Occipital lobe (tissue), 2 donors: ENCODE results near the gene SLC2A2. TPM values are rescaled to one million over a fixed set of nuclear protein-coding genes. Genes with fewer than 3 reads are reported as not detected.
A peak's percentile ranks its signal among the peaks of the same experiment; 100 is the strongest.

Experiments used
- DNase-seq: peaks from one replicate; lab custom pipeline; 2025; lab: John Stamatoyannopoulos, UW
- total RNA-seq: library from RNA; depleted of rRNA; stranded (reverse); fragments of >200 nt; gene quantifications from one replicate; pipeline ENCODE4 v1.2.3, GENCODE V29; 2014

SLC2A2 gene
- not detected for total RNA-seq

DNA sequence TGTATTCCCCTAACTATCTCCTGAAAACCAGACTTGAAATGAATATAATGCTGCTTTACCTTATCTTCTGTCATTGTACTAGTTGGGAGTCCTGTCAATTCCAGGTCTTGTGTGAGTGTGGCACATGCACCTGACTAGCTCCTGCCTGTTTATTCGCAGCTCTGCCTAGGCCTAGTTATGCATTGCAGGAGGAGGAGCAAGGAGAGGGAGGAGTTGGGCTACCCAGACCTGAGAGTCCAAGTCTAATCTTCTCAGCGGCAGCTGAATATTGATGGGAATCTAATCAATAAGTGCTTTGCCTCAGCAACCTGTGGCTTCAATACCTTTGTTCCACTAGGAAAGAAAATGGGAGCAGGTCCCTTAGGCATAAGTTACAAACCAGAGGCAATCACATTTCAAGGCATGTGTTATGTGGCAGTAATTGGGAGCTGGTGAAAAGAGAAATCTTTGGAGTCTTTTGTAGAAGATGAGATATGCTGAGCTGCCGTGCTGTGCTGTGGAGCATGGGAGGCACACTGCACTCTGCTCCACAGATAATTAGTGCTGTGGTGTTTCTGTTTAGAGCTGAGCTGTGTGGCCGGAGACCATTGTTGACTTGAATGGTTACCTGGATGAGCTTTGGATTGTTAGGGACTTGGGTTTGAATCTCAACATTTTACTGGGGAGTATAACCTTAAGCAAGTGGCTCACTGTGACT, at the start of gene SLC2A2:
TSS of gene SLC2A2 (minus strand) at position 124 of the 697 bp plus-strand sequence. CDS start at position 74, 50 bp downstream.
- DNase-seq, result no peak

DNA sequence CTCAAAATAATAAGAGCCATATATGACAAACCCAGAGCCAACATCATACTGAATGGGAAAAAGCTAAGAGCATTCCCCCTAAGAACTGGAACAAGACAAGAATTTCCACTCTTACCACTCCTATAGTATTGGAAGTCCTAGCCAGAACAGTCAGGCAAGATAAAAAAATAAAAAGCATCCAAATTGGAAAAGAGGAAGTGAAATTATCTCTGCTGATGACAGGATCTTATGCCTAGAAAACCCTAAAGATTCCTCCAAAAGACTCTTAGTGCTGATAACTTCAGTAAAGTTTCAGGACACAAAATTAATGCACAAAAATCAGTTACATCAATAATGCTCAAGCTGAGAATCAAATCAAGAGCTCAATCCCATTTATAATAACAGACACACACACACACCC, 45.9 kb upstream of the SLC2A2 start:
- no peak for DNase-seq

DNA sequence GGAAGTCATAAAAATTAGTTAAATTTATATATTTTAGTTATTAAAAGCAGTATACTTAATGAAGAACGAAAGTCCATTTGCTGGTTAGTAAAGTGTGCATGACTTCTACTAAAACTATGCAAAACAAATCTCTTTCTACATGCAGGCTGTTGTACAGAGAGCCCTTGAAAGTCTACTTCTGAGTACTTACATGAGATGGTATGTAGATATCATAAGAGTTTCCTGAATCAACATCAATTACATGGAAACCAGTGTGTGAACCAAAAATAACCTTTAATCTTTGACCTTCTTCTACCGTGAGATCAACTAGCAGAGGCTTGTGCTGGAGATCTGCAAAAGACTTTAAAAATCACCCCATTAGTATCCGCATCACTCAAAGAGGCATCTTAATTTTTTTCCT, 42.1 kb upstream of the SLC2A2 start:
- no peak for DNase-seq

DNA sequence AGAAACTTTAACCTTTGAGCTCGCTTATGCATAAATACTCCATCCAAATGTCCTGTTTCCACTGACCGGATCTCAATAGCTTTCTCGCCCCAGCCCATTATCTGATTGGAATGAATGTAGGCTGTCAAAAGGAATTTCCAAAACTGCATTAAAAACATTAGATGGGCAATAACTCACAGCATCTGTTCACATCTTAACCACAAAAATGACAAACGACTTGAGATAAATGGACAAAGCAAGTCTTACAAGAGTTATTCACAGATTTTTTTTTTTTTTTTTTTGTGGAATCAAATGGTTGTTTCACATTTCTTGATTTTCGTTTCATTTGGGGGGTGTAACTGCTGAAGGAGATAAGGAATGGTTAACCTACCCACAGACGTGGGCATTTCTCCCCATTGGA, 39.7 kb upstream of the SLC2A2 start:
- no peak for DNase-seq

DNA sequence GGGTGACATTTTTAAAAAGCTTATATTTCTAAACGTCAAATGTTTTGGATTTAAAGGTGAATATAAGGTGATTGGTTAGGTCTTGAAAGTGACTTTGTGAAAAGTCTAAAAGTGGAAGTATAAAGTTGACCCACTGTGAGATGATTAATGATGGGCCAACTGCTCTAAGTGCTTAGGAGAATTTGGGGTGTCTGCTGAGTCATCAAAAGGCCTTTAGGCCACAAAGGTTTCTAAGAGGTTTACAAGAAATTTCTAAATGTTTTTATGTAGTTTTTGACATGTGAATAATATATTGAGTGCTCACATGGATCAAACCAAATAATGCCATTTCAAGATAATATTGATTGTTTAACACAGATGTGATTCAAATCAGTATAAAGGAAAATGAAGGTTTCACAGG, 39.2 kb upstream of the SLC2A2 start:
- no peak for DNase-seq

DNA sequence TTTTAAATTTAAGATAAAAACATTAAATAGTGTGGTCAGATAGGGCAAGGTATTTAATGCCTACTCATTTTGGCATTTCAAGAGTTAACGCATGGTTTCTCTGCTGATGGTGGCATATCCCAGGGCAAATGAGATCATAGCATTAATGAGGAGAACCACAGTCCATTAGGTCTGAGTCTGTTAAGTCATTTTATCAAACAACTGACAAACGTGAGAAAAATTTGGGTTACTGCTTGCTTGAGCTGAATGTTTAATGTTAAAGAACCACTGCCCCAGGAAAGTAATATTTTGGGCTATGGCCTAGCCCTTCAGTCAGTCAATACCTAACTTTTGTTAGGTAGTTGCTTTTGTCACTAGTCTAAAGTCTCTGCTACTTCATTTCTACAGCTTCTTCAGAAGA, 37.9 kb upstream of the SLC2A2 start:
- DNase-seq, result no peak

DNA sequence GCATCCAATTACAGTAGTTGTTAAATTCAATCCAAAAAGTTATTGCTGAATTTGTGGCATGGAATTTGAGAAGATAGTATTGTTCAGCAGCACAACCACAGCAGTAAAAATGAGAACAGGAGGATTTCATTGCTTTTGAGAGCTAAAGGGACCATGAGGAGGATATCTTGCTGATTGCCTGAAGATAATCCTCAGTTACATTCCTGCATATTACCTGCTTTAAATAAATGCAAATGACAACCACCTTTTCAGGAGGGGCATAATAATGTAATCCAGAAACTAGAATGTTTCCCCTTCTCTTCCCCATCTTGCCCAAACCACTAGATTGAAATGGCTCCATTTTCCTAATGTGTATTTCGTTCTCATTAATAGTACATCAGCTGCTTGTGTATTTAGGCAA, 35.2 kb upstream of the SLC2A2 start:
- DNase-seq, result no peak

DNA sequence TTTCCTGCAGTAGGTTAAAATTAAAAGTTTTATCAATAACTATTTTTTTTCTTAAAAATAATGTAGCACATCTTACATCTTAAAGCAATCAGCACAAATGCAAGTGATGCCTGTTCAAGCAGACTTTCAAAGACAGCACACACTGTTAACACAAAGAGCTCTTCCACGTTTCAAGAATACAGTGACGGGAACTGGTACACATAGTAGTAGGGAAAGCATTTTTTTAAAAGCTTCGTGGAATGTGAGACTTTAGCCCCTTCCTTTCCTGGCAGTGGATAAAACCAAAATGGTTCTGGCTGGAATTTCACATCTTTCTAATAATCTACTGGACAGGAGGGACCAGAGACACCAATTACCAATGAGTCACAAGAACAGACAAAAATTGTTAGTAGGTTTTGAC, 33.5 kb upstream of the SLC2A2 start:
- no peak for DNase-seq

DNA sequence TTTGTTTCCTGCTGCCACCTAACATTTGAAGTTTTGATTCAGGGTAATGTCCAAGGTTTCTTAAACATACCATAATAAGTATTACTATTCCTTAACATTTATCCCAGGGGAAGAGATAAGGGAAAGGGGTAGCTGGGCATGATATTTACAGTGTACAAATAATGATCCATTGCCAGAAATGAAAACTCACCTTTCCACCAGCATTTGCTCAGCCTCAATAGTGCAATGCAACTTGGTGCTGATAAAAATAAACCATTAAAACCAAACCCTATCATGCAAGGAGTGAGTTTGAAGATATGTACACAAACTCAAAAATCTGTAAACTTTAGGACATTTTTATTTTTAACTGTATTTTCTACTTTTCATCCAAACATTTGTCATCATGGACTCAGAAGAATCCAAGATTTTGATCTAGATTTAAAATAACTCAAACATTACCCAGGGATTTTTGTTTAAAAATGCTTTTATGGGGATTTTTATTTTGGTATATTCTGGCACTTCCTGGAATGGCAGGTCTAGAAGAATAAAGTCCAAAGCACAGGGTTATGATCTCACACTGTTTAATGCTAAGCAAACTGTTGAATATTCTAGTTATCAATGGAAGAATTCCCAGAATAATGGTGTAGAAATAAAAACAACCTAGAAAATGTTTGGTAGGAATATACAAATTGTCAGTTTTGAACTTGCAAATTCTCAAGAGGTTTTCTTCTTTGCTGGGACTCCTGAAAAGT, 32.5 kb upstream of the SLC2A2 start:
- DNase-seq, result no peak

DNA sequence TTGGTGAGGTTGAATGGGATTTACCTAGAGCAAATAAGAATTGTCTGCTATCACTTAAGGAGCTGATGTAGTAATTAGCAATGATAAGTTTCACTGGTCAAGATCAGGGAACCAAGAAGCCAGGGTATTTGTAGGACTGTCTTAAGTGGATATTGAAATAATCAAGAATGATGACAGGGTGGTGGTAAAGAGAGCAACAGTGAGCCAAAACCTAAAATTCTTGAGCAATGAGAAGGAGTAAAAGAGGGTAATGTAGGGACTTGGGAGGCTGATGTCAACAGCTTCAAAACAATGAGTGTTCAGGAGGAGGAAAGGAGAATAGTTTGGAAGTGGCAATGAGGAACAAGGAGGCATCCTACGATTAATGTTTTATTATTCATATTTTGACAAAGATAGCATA, 31.5 kb upstream of the SLC2A2 start:
- no peak for DNase-seq

DNA sequence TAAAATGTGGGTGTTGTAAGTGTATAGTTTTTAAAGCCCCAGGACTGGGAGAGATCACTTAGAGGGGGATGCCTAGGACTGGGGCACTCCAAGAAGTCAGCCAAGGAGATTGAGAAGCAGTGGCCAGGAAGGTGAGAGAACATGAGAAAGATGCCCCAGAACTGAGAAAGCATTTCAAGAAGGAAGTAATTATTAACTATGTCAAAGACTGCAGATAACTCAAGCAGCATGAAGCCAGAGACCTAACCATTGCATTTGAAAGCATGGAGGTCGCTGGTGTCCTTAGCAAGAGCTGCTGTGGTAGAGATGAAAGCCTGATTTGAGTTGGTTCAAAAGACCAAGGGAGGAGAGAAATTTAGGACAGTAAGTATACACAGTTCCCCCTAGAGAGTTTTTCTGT, 30.6 kb upstream of the SLC2A2 start:
- DNase-seq, result no peak

DNA sequence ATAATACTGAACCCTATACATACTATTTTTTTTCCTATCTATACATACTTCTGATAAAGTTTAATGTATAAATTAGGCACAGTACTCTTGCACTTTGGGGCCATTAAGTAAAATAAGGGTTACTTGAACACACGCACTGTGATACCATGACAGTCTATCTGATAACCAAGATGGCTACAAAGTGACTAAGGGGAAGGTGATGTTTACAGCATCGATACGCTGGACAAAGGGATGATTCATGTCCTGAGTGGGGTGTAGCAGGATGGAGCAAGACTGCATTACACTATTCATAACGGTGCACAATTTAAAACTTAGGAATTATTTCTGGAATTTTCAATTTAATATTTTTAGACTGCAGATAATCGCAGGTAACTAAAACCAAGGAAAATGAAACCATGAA, 30.0 kb upstream of the SLC2A2 start:
- no peak for DNase-seq

DNA sequence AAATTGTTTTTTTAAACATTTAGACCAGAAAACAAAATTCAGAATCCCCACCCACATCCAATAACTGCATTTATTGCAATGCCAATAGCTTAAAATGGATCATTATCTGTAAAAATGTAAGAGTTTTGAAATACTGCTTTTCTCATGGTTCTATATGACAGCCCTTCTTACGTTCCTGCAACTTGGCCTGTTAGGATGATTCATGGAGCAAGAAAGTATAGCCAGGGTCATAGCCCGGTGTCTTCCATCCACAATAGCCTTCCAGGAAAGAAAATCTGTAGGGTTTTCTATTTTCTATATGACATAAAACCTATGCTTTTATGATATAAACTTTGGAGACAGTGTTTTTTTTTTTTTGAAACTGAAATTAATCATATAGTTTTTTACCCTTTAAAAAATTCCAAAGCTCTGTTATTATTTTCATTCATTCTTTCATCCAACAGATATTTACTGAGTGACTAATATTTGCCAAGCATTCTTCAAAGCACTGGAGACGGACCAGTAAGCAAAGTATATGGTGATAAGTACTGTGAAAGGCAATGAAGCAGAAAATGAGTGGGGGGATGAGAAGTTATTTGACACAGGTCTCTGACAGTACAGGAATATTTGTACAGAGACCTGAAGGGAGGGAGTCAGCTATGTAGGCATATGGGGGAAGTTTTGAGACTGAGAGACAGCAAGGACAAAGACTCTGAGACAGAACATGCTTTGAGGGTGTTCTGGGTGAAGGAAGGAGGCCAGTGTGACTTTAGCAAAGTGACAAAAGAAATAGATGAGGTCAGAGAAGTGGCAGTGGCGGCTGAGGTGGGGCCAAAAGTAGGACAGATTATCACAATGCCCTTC, 29.0 kb upstream of the SLC2A2 start:
- no peak for DNase-seq

DNA sequence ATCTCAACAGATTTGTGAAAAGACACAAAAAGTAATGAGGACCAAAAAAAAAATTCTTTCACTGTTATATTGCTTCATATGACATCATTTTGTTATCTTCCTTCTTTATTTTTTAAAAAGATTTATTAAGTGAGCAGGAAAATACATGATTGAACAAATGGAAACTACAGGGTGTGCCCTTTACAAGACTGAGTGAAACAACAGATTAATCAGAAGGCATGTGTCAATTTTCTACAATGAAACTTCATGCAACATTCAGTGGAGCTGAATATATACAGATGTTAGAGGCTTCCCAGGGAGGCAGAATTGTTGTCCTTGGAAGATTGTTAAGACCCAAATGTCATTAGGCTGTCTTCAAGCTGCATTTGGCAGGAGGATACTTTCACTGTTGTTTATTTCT, 28.4 kb upstream of the SLC2A2 start:
- DNase-seq, result no peak

DNA sequence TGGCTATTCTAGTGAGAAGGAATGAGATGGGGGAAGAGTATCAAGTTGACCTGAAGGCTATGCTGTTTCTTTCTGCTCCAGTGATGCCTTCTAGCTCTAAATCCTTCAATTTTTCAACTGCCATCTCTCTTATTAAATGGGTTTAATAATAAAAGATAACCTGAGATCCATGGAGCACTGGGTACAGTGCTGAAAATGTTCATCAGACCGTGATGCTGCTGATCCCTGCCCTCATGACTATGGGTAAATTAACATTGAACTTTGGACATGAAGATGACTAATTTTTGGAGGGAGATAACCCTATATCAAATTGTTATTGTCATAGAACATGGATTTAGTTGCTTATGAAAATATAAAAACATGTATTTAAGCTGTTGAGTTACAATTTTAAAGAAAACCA, 27.7 kb upstream of the SLC2A2 start:
- DNase-seq, result no peak

DNA sequence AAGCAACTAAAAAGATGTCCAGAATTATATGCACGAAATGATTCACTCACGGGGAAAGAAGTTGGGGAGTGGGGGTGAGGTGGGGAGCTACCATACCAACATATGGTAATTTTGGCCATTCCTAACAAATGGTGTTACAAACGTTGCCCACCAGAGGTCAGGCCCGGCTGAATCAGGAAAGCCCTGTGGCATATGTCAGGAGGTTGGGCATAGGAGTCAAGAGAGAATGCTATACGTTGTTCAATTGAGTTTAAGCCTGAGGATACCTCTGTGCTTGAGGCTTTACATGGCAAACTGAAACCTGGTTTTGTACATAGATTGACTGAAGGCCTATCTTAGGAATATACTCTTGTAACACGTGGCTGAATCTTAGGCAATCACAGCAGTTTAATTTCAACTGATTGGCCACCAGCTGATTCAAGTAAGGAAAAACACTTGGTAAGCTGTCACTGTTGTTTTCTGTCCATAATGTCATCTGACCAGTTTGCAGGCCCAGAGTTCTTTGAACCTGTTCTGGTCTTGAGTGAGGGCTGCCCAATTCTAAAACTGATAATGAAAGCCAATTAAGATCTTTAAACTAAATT, 23.4 kb upstream of the SLC2A2 start:
- peak; percentile 1 for DNase-seq

DNA sequence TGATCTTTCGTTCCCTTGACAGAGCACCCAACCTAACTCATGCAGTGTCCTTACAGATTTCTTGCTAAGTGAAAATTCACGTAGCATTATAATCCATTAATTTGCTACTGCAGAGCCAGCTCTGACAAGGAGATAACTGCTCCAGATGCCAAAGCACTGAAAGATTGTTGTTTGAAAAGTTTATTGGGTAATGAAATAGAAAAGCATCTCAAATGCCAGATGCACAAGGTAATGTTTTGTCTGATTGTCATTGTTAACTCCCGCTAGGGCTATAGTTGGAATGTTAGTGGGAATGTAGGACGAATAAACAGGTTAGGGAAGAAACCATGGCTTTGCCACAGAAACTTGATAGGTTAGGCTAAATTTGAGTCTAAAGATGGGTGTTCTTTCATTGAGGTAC, 20.2 kb upstream of the SLC2A2 start:
- DNase-seq, result no peak

DNA sequence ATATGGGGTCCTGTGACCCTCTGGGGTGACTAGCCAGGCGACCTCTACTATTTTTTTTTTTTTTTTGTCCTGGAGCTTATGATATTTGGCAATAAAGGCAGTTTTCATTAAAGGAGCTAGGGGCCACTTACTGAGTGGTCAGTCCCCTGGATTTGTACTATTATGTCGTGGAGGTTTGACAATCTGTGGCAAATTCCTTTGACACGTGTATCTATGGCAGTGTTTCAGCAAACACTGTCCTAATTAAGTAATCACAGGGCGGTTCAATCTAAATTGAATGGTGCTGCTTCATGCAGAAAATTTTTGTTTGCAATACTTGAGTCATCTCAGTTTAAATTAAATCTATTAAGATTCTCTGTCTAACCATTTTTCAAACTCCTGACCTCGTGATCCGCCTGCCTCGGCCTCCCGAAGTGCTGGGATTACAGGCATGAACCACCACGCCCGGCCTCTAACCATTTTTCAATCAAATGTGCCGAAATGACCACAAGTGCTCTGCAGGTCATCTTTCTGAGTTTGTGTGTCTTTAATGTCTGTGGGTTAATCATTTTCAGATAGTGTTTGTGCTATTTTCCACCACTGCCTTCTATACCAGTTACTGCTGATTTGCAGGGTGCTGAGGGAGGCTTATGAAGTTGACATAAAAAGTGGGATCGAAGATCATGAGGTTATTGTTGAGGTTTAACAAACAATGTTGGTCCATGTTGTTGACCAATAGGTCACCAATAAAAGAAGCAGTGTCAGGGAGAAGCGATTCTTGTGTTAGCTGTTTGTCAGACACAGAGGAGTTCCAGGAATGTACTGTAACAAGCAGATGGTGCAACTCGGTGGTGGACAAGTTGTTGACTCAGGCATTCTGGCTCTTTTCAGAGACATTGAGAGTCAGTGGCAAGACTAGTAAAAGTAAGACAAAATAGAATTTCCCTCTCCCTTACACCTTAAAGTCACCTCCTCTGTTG, 18.6 kb upstream of the SLC2A2 start:
- DNase-seq, result no peak

DNA sequence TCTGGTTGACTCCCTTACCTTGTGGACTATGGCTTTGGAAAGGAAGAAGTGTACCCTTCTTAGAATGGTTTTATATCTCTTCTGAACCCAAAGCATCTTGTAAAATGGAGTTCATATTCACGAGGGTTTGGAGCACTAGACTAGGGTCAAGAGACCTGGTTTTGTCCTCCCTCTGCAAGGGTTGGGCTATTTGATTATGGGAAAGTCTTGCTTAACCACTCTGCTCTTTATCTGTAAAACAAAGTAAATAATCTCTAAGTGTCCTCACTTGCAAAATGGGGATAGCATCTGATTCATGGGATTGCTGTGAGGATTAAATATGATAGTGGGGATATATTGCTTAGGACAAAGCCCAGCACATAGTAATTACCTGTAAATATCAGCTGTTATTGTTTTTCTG, 17.9 kb upstream of the SLC2A2 start:
- no peak for DNase-seq

DNA sequence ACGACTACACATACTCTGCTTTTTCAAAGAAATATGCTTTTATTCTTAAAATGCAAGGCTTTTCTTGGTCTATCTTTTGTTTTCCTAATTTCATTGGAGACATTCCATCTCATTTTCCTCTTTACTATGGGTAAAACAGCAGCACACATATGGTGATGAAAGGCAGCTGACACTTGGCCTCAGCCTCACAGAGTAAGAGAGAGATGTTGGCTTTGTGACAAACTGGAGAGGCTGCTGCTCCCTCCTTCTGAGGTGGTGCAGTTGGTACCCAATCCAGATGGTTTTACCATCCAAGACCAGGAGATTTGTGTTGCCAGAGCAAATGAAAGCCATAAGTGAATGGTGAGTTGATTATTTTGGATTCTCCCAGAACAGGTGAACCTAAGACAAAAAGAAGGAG, 13.2 kb upstream of the SLC2A2 start:
- DNase-seq, result no peak

DNA sequence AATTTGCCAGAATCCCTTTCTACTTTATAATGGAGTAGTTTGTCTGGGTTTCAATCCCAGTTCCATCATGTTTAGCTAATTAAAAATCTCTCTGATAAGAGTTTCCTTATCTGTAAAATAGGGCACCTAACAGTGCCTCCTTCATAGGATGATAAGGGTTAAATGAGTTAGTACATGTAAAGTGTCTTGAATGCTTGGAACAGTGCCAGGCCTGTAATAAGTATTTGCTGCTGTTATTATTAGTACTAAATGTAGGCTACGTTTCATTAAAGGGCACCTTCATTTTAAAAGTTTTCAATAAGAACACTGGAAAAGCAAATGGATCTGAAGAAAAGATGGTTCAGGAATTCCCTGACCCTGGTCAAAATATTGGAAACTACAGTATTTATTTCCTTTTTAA, 11.8 kb upstream of the SLC2A2 start:
- DNase-seq, result no peak
